HG02884 (cell line): Measurements from ENCODE around the gene GLP2R.

ENCODE experiments used
- ATAC-seq: cut with Tn5 transposase; IDR thresholded peaks from one replicate; pipeline ENCODE4 v1.9.1; 2021; ENCODE audit warnings: mild to moderate bottlenecking, moderate library complexity; ENCODE audit not compliant: unreplicated experiment

The GLP2R gene

GRCh38 chr17:9895923-9896322 is 70.2 kb downstream of the GLP2R start:
- ATAC-seq: no peak

- no peak for ATAC-seq
Measured at GRCh38 chr17:9897372-9897968, 71.7 kb downstream of the GLP2R start.

GRCh38 chr17:9898812-9899211 is 73.1 kb downstream of the GLP2R start:
- no peak for ATAC-seq

- ATAC-seq: no peak
Measured at GRCh38 chr17:9899280-9900043, 73.7 kb downstream of the GLP2R start.

GRCh38 chr17:9900044-9900594 is 74.4 kb downstream of the GLP2R start:
- ATAC-seq: no peak

- no peak for ATAC-seq
Measured at GRCh38 chr17:9900784-9901183, 75.1 kb downstream of the GLP2R start.

- no peak for ATAC-seq
Measured at GRCh38 chr17:9902120-9902519, 76.4 kb downstream of the GLP2R start.

- no peak for ATAC-seq
Measured at GRCh38 chr17:9904277-9905077, 78.8 kb downstream of the GLP2R start.

GRCh38 chr17:9905078-9905415 is 79.3 kb downstream of the GLP2R start, which contains the start of gene RCVRN:
TSS of gene RCVRN (minus strand) at chr17:9905271. CDS start at chr17:9905180, 91 bp downstream.
- ATAC-seq: no peak

GRCh38 chr17:9905902-9906301 is 80.2 kb downstream of the GLP2R start:
- no peak for ATAC-seq

- ATAC-seq: no peak
Measured at GRCh38 chr17:9906616-9907015, 80.9 kb downstream of the GLP2R start.

GRCh38 chr17:9907131-9907530 is 81.4 kb downstream of the GLP2R start:
- no peak for ATAC-seq

GRCh38 chr17:9907883-9908648 is 82.3 kb downstream of the GLP2R start:
- ATAC-seq: no peak

- no peak for ATAC-seq
Measured at GRCh38 chr17:9908649-9909042, 82.9 kb downstream of the GLP2R start.

- no peak for ATAC-seq
Measured at GRCh38 chr17:9911089-9911488, 85.4 kb downstream of the GLP2R start.

- ATAC-seq: no peak
Measured at GRCh38 chr17:9912121-9913099, 86.7 kb downstream of the GLP2R start.

- ATAC-seq: no peak
Measured at GRCh38 chr17:9913476-9913875, 87.8 kb downstream of the GLP2R start.

- no peak for ATAC-seq
Measured at GRCh38 chr17:9916108-9916507, 90.4 kb downstream of the GLP2R start.

- ATAC-seq: no peak
Measured at GRCh38 chr17:9917131-9917530, 91.4 kb downstream of the GLP2R start.

GRCh38 chr17:9917801-9918200 is 92.1 kb downstream of the GLP2R start:
- ATAC-seq: no peak
